OCI-LY1 (cell line): ENCODE measurements around the gene SYT1.

Experiments used
- H2AFZ ChIP-seq: fragments of 200-600 bp; sonication (generic), shearing (Covaris generic); 2 replicates; pipeline ENCODE4 v1.6.0; 2014; ENCODE audit warnings: antibody characterized with exemption, mild to moderate bottlenecking, low read length
- H3F3A ChIP-seq: fragments of 200-600 bp; sonication (generic), shearing (Covaris generic); 2 replicates; pipeline ENCODE4 v1.6.0; 2014; ENCODE audit warnings: mild to moderate bottlenecking, antibody characterized with exemption, low read length, moderate library complexity; ENCODE audit not compliant: insufficient read depth
- H3K27ac ChIP-seq: fragments of 200-600 bp; sonication (generic); 2 replicates; pipeline ENCODE4 v1.5.1; 2014; ENCODE audit warnings: low read length, mixed run types, mild to moderate bottlenecking, low read depth; ENCODE audit not compliant: poor library complexity, severe bottlenecking
- H3K27me3 ChIP-seq: fragments of 200-600 bp; sonication (generic); 2 replicates; pipeline ENCODE4 v1.6.0; 2014; ENCODE audit warnings: antibody characterized with exemption, mild to moderate bottlenecking, low read length, moderate library complexity; ENCODE audit not compliant: insufficient read depth
- H3K36me3 ChIP-seq: fragments of 200-600 bp; sonication (generic); 2 replicates; pipeline ENCODE4 v1.6.1; 2014; ENCODE audit warnings: mild to moderate bottlenecking, antibody characterized with exemption, low read length, moderate library complexity, mixed read lengths; ENCODE audit not compliant: insufficient read depth
- H3K4me1 ChIP-seq: fragments of 200-600 bp; sonication (generic); 2 replicates; pipeline ENCODE4 v1.5.1; 2014; ENCODE audit warnings: mild to moderate bottlenecking, low read length, moderate library complexity; ENCODE audit not compliant: insufficient read depth, severe bottlenecking
- H3K4me2 ChIP-seq: fragments of 200-600 bp; sonication (generic), shearing (Covaris generic); 2 replicates; pipeline ENCODE4 v1.6.1; 2014; ENCODE audit warnings: low read length
- H3K4me3 ChIP-seq: fragments of 200-600 bp; sonication (generic); 2 replicates; pipeline ENCODE4 v1.5.1; 2014; ENCODE audit warnings: low read length, low read depth, mild to moderate bottlenecking, mixed read lengths; ENCODE audit not compliant: poor library complexity, severe bottlenecking
- H3K79me2 ChIP-seq: fragments of 200-600 bp; shearing (Covaris generic); 2 replicates; pipeline ENCODE4 v1.6.1; 2016; ENCODE audit warnings: mixed run types, low read length, mixed read lengths; ENCODE audit not compliant: insufficient read depth
- H3K9ac ChIP-seq: fragments of 200-600 bp; sonication (generic), shearing (Covaris generic); 2 replicates; pipeline ENCODE4 v1.6.1; 2014; ENCODE audit warnings: mild to moderate bottlenecking, low read length, mixed read lengths
- H3K9me2 ChIP-seq: fragments of 200-600 bp; sonication (generic), shearing (Covaris generic); 2 replicates; pipeline ENCODE4 v1.6.1; 2014; ENCODE audit warnings: low read depth, mild to moderate bottlenecking, low read length, mixed read lengths
- H3K9me3 ChIP-seq: fragments of 200-600 bp; shearing (Covaris generic); 2 replicates; pipeline ENCODE4 v1.6.1; 2014; ENCODE audit warnings: low read length, mixed read lengths
- H4K20me1 ChIP-seq: fragments of 200-600 bp; sonication (generic), shearing (Covaris generic); 2 replicates; pipeline ENCODE4 v1.6.0; 2016; ENCODE audit warnings: mild to moderate bottlenecking, low read length; ENCODE audit not compliant: insufficient read depth
- CTCF ChIP-seq: fragments of 200-600 bp; sonication (generic), shearing (Covaris generic); IDR thresholded peaks from 2 replicates; pipeline ENCODE4 v1.5.1; 2017; ENCODE audit warnings: mild to moderate bottlenecking, antibody characterized with exemption, low read length, moderate library complexity, mixed read lengths
- EZH2 ChIP-seq: fragments of 200-600 bp; sonication (generic), shearing (Covaris generic); IDR thresholded peaks from 2 replicates; pipeline ENCODE4 v1.8.0; 2017; ENCODE audit warnings: borderline replicate concordance, mixed run types, mild to moderate bottlenecking, antibody characterized with exemption, low read length, moderate library complexity, mixed read lengths

The SYT1 gene

GRCh38 chr12:79048962-79049361 is 184.4 kb downstream of the SYT1 start:
- H2AFZ ChIP-seq, result no peak overlapping the region
- TF ChIP-seq EZH2, result no peak
- no peak for TF ChIP-seq CTCF
- no peaks in the 10 kb centered on the region for H3F3A ChIP-seq
- H3K9ac ChIP-seq, result no peak overlapping the region
- no peaks in the 10 kb centered on the region for H4K20me1 ChIP-seq
- H3K4me1 ChIP-seq, result no peaks in the 10 kb centered on the region
- no peaks in the 10 kb centered on the region for H3K79me2 ChIP-seq
- no peaks in the 10 kb centered on the region for H3K27me3 ChIP-seq
- no peaks in the 10 kb centered on the region for H3K9me2 ChIP-seq
- H3K4me2 ChIP-seq, result no peak overlapping the region
- no peak overlapping the region for H3K4me3 ChIP-seq
- H3K9me3 ChIP-seq, result no peaks in the 10 kb centered on the region
- no peaks in the 10 kb centered on the region for H3K36me3 ChIP-seq
- H3K27ac ChIP-seq, result no peak overlapping the region

- Histone ChIP-seq H3K9me3 (no peaks in the 10 kb centered on the region), H3K4me1 (no peaks in the 10 kb centered on the region), H2AFZ (no peak overlapping the region), H3K4me3 (no peak overlapping the region), H3F3A (no peaks in the 10 kb centered on the region), H3K27ac (no peak overlapping the region), H3K9ac (no peak overlapping the region), H4K20me1 (no peaks in the 10 kb centered on the region), H3K36me3 (no peaks in the 10 kb centered on the region), H3K9me2 (no peaks in the 10 kb centered on the region), H3K27me3 (no peaks in the 10 kb centered on the region), H3K4me2 (no peak overlapping the region), H3K79me2 (no peaks in the 10 kb centered on the region)
- TF ChIP-seq EZH2 (no peak), CTCF (no peak)
These were observed 188.8 kb downstream of the SYT1 start for GRCh38 chr12:79053394-79053793.

- H3K27me3 ChIP-seq, result no peaks in the 10 kb centered on the region
- H3K36me3 ChIP-seq, result no peaks in the 10 kb centered on the region
- no peak overlapping the region for H3K4me3 ChIP-seq
- TF ChIP-seq EZH2 (no peak), CTCF (no peak)
- H3K9me2 ChIP-seq, result no peaks in the 10 kb centered on the region
- H3F3A ChIP-seq, result no peaks in the 10 kb centered on the region
- H3K9ac ChIP-seq, result no peak overlapping the region
- H3K27ac ChIP-seq, result no peak overlapping the region
- no peaks in the 10 kb centered on the region for H3K9me3 ChIP-seq
- no peak overlapping the region for H3K4me2 ChIP-seq
- H3K79me2 ChIP-seq, result no peaks in the 10 kb centered on the region
- H2AFZ ChIP-seq, result no peak overlapping the region
- H3K4me1 ChIP-seq, result no peaks in the 10 kb centered on the region
- no peaks in the 10 kb centered on the region for H4K20me1 ChIP-seq
These were observed 191.5 kb downstream of the SYT1 start for GRCh38 chr12:79055926-79056674.
